Mammary epithelial cell (primary cell): Measurements from ENCODE around the gene FGA.

Experiments
- CTCF ChIP-seq, 2 donors: IDR thresholded peaks in 1 of 2; conservative IDR thresholded peaks in 1 of 2; 2 replicates each; pipeline ENCODE4 v1.5.1; 2011 to 2012; ENCODE audit warnings: inconsistent platforms in 2 of 2, low read length in 2 of 2, mild to moderate bottlenecking in 2 of 2, control low read depth in 1 of 2, low read depth in 1 of 2; ENCODE audit not compliant: insufficient read depth in 1 of 2; ENCODE audit errors: extremely low read depth in 1 of 2
- EZH2 ChIP-seq: IDR thresholded peaks from 2 replicates; pipeline ENCODE4 v1.6.1; 2012; ENCODE audit warnings: low read length, inconsistent platforms, borderline replicate concordance

GRCh38 chr4:154566639-154567204 lies 23.8 kb downstream of the FGA start:
- no peak for TF ChIP-seq CTCF (conservative IDR thresholded peaks at IDR 0.05 in 1 of 2, IDR thresholded peaks at IDR 0.05 in 1 of 2; ENCODE audit: extremely low read depth in 1 of 2, insufficient read depth in 1 of 2, low read depth in 1 of 2, low read length in 2 of 2)
- TF ChIP-seq EZH2: no peak
